GM12801 (cell line): ENCODE data around the gene NABP2.

Source experiments
- TF ChIP-seq, protein P1 (sequence below): IDR thresholded peaks from one replicate; pipeline ENCODE4 v1.5.1; 2011; ENCODE audit warnings: control low read depth; ENCODE audit not compliant: insufficient read length; ENCODE audit errors: extremely low read depth

NABP2 gene

DNA sequence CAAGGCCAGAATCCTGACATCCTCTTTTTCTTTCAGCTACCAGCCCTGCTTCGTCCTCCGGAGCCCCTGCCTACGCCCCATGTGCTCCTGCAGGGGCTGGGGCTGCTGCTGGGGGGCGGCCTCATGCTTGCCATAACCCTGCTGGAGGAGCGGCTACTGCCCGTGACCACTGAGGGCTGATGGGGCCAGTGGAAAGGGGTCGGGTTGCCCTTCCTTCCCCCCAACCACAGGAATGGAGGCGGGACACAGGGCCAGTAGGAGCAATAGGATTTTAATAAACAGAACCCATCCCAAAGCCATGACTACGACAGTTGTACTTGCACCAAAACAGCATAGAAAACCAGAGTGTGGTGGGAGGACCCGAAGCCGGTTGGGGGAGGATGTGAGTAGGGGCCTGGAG is 13.4 kb downstream of the NABP2 start:
- TF ChIP-seq, protein P1, sequence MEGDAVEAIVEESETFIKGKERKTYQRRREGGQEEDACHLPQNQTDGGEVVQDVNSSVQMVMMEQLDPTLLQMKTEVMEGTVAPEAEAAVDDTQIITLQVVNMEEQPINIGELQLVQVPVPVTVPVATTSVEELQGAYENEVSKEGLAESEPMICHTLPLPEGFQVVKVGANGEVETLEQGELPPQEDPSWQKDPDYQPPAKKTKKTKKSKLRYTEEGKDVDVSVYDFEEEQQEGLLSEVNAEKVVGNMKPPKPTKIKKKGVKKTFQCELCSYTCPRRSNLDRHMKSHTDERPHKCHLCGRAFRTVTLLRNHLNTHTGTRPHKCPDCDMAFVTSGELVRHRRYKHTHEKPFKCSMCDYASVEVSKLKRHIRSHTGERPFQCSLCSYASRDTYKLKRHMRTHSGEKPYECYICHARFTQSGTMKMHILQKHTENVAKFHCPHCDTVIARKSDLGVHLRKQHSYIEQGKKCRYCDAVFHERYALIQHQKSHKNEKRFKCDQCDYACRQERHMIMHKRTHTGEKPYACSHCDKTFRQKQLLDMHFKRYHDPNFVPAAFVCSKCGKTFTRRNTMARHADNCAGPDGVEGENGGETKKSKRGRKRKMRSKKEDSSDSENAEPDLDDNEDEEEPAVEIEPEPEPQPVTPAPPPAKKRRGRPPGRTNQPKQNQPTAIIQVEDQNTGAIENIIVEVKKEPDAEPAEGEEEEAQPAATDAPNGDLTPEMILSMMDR = no peak

DNA sequence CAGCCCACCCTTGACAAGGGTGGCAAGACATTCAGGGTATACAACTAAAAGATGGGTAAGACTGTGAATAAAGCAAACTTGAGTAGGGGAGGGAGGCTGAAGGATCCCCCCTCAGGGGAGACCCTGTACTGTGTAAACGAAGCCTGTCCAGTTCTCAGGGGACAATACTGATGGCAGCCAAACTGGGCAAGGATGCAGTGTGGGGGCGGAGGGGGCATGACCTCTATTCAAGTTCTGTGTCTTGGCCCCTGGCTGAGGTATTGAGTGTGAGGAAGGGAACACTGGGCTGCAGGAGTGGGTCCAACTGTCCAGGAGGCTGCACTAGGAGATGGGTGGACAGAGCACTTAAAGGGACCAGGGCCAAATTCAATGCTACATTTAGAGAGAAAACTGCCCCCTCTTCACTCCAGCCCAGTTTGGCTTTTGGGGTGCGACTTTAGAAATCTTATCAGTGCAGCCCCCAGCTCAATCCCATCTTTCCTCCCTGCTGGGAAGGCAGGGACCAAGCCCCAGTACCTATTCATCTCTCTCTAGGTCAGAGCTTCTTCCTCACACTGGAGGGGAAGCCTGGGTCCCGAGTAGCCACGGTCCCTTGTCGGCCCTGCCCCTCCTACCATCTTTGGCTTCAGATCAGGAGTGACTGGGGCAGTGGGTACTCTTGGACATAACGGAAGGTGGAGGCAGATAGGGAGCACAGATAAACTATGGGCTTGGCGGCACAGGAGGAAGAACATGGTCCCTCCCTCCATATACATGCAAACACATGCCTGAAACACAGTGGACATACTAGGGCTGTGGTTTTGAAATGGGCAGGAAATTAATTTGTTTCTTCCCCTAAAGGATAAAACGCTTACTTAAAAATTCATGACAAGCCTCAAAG is 17.5 kb downstream of the NABP2 start:
- TF ChIP-seq, protein P1 = no peak

DNA sequence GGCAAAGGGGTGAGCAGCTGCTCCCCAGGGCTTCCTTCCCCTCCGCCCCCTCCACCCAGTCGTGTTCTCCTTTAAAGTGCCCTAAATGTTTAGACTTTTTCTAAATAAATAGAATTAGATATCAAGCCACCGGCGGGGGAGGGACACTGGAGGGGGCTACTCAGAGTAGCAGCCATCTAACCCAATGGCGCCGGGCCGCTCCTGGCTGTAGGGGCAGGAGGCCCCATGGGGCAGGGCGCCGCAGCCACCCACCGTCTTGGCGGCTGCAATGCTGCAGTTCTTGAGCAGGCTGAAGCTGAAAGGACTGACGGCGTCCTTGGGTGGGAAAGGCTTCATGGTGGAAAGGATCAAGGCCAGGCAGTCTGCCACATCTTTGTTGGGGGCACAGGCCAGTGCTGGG is 18.8 kb downstream of the NABP2 start:
- TF ChIP-seq, protein P1 = no peak

DNA sequence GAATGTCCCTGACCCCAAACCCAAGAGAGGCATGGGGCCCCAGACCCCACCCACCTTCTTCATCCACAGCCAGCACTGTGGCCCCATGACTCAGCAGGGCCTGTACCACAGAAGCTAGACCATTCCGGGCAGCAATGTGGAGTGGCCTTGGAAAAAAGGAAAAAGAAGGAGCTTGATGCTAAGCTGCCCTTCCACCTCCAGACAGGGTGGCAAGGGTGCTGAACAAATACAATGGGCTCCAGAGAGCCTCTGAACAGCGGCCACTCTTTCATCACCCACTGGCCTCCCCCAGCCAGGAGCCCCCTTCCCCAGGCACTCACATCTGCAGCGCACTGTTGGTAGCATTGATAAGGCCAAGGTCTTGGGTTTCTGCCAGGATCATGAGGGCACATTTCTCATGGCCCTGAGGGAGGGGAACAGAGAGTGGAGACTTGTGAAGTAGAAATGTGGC is 19.6 kb downstream of the NABP2 start:
- TF ChIP-seq, protein P1 = no peak

DNA sequence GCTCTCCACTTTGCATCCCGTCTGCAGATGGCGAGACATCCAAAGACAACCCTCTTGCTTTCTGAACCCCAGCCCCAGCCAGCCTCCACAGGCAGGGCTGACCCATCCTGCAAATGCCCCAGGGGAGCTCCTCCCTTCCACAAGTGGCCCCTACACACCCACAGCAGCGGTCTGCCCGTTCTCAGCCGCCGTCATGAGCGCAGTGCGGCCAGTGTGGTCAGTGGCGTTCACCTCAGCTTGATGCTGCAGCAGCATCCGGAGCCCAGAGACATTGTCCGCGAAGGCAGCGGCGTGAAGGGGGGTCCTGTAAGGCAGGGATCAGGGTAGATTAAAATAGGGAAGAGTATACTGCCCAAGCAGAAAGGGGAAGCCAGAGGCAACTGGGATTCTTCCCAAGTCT is 20.4 kb downstream of the NABP2 start:
- TF ChIP-seq, protein P1 = no peak

DNA sequence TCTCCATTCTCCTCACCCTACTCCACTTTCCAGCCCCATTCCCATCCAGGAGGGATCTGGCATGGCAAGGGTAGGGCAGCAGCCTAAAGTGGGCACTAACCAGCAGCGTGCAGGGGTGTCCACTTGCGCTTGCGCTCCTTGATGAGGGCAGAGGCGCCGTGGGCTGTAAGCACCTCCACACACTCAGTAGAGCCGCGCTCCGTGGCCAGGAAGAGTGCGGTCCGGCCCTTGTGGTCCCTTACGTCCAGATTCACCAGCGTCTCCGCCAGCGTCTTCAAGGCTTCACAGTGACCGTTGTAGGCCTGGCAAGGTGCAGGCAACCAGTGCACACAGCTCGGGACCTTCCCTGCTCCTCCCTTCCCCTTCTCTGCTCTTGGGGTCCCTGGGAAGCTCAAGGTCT is 23.8 kb downstream of the NABP2 start:
- TF ChIP-seq, protein P1 = no peak

DNA sequence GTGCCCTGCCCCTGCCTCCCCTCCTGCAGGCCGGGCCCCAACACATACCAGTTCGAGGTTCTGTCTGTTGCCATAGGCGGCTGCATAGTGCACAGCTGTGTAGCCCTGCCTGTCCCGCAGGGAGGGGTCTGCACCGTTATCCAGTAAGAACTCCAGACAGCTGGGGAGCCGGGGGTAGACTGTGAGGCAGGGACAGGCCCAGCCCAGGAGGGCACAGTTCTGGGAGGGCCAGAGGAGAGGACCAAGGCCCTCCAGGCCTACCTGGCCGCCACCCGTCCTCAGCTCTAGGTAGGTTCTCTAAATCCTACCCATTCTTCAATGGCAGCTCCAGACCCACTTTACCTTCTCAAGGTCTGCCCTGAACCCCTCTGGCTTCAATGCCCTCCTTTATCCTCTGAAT is 24.6 kb downstream of the NABP2 start:
- TF ChIP-seq, protein P1 = no peak
